ENCODE results near the gene SCNN1B.
"Not testable (repeated sequence)": the region's sequence is repeated elsewhere in the genome, so short reads cannot be mapped to it uniquely, and the experiment has no call there.

Gene SCNN1B

DNA sequence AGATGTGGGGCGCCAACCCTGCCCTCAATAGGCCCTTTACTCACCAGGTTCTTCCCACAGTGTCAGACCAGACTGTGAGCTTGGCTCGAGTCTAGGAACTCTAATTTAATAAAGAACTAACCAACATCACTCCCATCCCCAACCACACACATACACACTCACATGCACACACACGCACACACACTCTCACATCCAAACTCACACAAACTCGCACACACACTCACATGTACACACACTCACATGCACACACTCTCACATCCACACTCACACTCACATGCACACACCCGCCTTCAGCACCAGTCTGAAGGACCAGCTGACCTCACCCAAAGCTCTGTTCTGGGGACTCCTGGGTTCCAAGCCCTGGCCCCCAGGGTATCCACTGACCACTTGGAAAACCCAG lies 87.1 kb downstream of the SCNN1B start:
- Histone ChIP-seq H3K9ac (ENCODE audit: low read depth, low read length) (no peak overlapping the region), H3K36me3 (ENCODE audit: insufficient read depth, low read length) (peaks cover 37% of the 10 kb centered on the region), H3K4me3 (ENCODE audit: low read length) (no peak overlapping the region), H3K9me3 (replicated peaks; ENCODE audit: low read length) (no peaks in the 10 kb centered on the region), H3K27me3 (ENCODE audit: control insufficient read depth, insufficient read depth, low read length) (no peaks in the 10 kb centered on the region), H3K4me1 (ENCODE audit: control insufficient read depth, insufficient read depth, low read length) (peaks cover 34% of the 10 kb centered on the region), H3K4me2 (ENCODE audit: low read length) (no peak overlapping the region)

DNA sequence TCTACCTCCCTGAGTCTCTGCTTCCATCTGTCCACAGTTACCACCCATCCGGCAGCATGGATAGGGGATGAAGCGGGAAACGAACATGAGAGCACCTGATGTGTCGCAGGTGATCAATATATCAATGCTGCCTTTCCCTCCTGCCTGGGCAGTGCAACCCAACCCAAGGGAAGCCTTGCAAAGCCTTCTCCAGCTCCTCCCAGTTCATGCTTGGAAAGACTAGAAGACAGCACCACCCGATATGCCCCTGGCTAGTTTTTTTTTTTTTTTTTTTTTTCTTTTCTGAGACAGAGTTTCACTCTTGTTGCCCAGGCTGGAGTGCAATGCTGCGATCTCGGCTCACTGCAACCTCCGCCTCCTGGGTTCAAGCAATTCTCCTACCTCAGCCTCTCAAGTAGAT lies 87.8 kb downstream of the SCNN1B start:
- not testable (repeated sequence) for H3K4me2 ChIP-seq (ENCODE audit: low read length); H3K4me3 ChIP-seq (ENCODE audit: low read length); H3K9ac ChIP-seq (ENCODE audit: low read depth, low read length); H3K9me3 ChIP-seq (replicated peaks; ENCODE audit: low read length); H3K27me3 ChIP-seq (ENCODE audit: control insufficient read depth, insufficient read depth, low read length)
- Histone ChIP-seq H3K36me3 (ENCODE audit: insufficient read depth, low read length) (peaks cover 37% of the 10 kb centered on the region), H3K4me1 (ENCODE audit: control insufficient read depth, insufficient read depth, low read length) (peaks cover 30% of the 10 kb centered on the region)

DNA sequence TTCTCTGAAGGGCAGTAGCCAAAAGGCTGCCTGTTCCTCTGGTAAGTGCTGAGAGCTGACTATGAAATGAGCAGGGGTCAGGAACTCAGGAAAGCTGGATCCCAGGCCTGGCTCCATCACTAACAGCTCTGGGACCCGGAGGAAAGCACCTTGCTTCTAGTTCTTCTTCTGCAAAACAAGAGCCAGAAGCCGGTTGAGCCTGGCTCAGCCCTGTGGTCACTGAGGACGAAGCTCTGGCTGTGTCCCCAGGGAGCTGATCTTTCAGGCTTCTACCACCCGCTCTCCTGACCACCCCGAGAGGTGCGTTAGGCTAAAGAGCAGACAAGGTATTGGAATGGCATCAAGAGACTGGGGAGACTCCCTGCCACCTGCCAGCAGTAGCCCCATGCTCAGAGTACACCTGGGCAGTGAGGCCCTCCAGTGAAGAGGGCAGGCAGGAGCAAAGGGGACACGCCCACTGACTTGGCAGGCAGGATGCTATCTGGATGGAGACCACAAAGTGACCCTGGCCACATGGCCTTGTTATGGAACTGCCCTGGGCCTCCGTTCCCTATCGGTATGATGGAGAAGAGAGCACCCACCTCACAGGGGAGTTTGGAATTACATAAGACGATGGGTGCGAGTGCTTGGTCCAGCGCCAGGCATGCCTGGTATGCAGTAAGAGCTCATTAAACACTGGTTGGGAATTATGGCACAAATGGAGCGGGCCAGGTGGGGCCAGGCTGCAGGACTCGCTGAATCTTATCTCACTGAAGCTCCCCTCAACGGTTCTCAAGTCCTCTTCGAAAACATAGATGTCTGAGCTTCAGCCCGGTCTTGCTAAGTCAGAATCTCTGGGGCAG lies 89.5 kb downstream of the SCNN1B start:
- Histone ChIP-seq H3K9me3 (replicated peaks; ENCODE audit: low read length) (no peaks in the 10 kb centered on the region), H3K9ac (ENCODE audit: low read depth, low read length) (no peak overlapping the region), H3K4me2 (ENCODE audit: low read length) (no peak overlapping the region), H3K36me3 (ENCODE audit: insufficient read depth, low read length) (peaks cover 47% of the 10 kb centered on the region), H3K4me3 (ENCODE audit: low read length) (no peak overlapping the region), H3K27me3 (ENCODE audit: control insufficient read depth, insufficient read depth, low read length) (no peaks in the 10 kb centered on the region), H3K4me1 (ENCODE audit: control insufficient read depth, insufficient read depth, low read length) (peaks cover 24% of the 10 kb centered on the region)

DNA sequence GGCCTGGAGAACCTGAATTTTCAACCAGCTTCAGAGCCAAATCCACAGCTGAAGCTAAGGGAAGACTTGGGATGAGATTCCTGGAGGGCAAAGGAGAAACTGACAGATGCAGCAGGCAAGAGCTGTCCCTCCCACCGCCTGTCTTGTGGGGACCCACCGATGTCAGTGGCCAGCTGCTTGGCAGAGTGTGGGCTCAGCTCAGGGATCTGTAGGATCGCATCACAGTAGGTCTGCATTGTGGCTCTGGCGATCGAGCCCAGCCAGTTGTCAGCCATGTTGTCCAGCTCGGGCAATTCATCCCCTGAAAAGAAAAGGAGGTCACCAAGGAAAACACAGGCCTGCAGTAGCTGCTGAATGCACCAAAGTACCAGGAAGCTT lies 90.1 kb downstream of the SCNN1B start:
- H3K9ac ChIP-seq (ENCODE audit: low read depth, low read length) = no peak overlapping the region
- H3K36me3 ChIP-seq (ENCODE audit: insufficient read depth, low read length) = peaks cover 50% of the 10 kb centered on the region
- no peak overlapping the region for H3K4me2 ChIP-seq (ENCODE audit: low read length)
- H3K4me3 ChIP-seq (ENCODE audit: low read length) = no peak overlapping the region
- no peaks in the 10 kb centered on the region for H3K9me3 ChIP-seq (replicated peaks; ENCODE audit: low read length)
- no peaks in the 10 kb centered on the region for H3K27me3 ChIP-seq (ENCODE audit: control insufficient read depth, insufficient read depth, low read length)
- H3K4me1 ChIP-seq (ENCODE audit: control insufficient read depth, insufficient read depth, low read length) = peaks cover 24% of the 10 kb centered on the region

DNA sequence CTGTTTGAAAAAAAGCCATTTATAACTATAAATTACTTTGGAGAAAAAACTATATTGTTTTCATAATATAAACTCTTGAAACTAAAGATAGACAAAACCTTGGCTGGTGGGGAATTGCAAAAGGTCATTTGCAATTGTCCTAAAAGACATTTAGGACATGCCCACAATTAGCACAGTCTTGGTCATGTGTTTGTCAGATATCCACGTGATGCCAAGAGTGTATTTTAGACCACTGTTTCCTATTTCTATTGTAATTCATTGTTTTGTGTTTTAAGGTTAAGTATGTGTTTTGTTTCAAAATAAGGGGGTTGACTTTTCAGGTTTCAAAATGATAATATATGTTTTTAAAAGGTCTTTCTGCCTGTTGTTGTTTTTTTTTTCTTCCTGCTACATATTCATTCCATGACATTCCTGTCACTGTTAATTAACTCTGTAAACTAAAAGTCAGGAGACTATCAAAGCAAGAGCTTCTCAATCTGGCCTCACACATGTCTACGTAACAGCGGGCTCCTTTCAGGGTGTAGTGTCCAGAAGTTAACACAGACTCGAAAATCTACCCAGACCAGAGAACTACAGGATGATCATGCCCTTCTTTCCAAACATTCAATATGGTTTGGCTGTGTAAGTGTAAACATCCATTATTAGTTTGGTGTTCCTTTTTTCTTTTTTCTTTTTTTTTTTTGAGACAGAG lies 92.2 kb downstream of the SCNN1B start:
- Histone ChIP-seq H3K27me3 (ENCODE audit: control insufficient read depth, insufficient read depth, low read length) (no peaks in the 10 kb centered on the region), H3K4me3 (ENCODE audit: low read length) (no peak overlapping the region), H3K9me3 (replicated peaks; ENCODE audit: low read length) (no peaks in the 10 kb centered on the region), H3K36me3 (ENCODE audit: insufficient read depth, low read length) (peaks cover 60% of the 10 kb centered on the region), H3K9ac (ENCODE audit: low read depth, low read length) (no peak overlapping the region), H3K4me2 (ENCODE audit: low read length) (no peak overlapping the region), H3K4me1 (ENCODE audit: control insufficient read depth, insufficient read depth, low read length) (peaks cover 24% of the 10 kb centered on the region)

DNA sequence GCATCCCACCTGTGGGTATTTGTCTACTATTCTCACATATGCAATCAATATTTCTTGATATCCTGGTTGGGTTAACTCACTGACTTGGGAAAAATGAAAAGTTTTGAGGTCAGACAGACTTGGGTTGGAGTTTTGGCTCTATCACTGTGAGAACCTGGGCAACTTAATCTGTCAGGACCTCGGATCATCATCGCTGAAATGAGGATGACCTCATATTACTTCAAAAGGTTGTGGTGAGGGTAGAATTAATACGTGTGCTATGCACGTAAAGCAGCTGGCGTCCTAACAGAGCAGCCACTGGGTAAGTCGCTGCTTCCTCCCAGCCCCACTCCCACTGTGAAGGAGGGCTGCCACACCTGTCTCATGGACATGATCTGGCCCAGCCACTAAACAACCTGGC lies 93.6 kb downstream of the SCNN1B start:
- Histone ChIP-seq H3K27me3 (ENCODE audit: control insufficient read depth, insufficient read depth, low read length) (no peaks in the 10 kb centered on the region), H3K4me1 (ENCODE audit: control insufficient read depth, insufficient read depth, low read length) (peaks cover 23% of the 10 kb centered on the region), H3K36me3 (ENCODE audit: insufficient read depth, low read length) (peaks cover 50% of the 10 kb centered on the region), H3K9me3 (replicated peaks; ENCODE audit: low read length) (no peaks in the 10 kb centered on the region), H3K9ac (ENCODE audit: low read depth, low read length) (no peak overlapping the region), H3K4me2 (ENCODE audit: low read length) (no peak overlapping the region), H3K4me3 (ENCODE audit: low read length) (no peak overlapping the region)

DNA sequence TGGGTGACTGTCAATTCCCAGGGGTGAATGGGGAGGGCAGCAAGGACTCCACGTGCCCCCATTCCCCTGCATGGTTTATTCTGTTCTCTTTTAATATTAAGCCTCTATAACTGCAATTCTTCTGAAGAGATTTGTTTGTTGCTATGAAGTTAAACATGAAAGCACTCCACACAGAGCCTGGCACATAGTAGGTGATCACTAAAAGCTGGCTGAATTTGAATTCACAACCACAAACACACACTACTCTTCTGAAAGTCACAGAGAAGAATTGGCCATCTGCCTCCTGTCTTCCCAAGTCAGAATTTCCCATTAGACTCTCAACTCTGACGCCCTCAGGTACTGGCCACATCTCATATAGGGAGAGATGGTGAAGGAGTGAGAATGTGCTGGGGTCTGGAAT lies 95.4 kb downstream of the SCNN1B start:
- Histone ChIP-seq H3K36me3 (ENCODE audit: insufficient read depth, low read length) (peaks cover 47% of the 10 kb centered on the region), H3K4me3 (ENCODE audit: low read length) (no peak overlapping the region), H3K4me2 (ENCODE audit: low read length) (no peak overlapping the region), H3K9ac (ENCODE audit: low read depth, low read length) (no peak overlapping the region), H3K27me3 (ENCODE audit: control insufficient read depth, insufficient read depth, low read length) (no peaks in the 10 kb centered on the region), H3K4me1 (ENCODE audit: control insufficient read depth, insufficient read depth, low read length) (peaks cover 14% of the 10 kb centered on the region), H3K9me3 (replicated peaks; ENCODE audit: low read length) (no peaks in the 10 kb centered on the region)

DNA sequence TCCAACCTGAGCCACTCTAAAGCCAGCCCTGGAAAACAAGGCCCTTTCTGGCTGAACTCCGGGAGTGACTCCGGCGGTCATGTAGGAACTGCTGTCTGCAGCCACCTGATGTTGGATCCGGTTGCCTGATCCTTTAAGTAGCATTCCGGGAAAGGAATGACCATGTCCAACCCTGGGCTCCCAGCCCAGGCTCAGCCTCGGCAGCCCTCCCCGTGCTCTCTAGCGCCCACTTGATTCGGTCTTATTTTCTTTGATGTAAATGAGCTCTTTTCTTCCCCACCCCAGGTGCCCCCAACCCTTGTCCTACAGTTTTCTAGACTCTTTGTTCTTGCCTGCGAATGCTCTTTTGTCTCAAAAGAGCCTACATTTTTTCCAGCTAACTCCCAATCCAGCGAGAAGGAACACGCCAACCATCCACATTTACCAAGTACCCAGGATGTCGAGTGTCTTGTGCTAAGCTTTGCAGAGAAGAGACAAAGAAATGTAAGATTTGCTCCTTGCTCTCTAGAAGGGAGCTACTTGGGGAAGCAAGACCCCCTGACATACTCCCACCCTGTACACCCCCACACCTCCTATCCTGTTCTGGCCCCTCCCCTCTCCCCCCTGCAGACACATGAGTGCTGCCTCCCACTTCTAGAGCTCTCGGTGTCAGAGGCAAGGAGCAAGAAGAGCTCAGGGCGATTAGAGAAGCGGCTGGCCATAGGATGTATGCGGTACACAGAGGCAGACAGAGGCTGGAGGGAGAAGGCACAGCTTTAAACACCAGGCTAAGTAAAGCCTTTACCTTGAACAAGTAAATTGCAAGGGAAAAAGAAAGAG lies 97.1 kb downstream of the SCNN1B start:
- peaks cover 5% of the 10 kb centered on the region for H3K4me1 ChIP-seq (ENCODE audit: control insufficient read depth, insufficient read depth, low read length)
- peaks cover 62% of the 10 kb centered on the region for H3K36me3 ChIP-seq (ENCODE audit: insufficient read depth, low read length)
- H3K9me3 ChIP-seq (replicated peaks; ENCODE audit: low read length) = no peaks in the 10 kb centered on the region
- no peak overlapping the region for H3K4me3 ChIP-seq (ENCODE audit: low read length)
- no peaks in the 10 kb centered on the region for H3K27me3 ChIP-seq (ENCODE audit: control insufficient read depth, insufficient read depth, low read length)
- H3K9ac ChIP-seq (ENCODE audit: low read depth, low read length) = no peak overlapping the region
- no peak overlapping the region for H3K4me2 ChIP-seq (ENCODE audit: low read length)

DNA sequence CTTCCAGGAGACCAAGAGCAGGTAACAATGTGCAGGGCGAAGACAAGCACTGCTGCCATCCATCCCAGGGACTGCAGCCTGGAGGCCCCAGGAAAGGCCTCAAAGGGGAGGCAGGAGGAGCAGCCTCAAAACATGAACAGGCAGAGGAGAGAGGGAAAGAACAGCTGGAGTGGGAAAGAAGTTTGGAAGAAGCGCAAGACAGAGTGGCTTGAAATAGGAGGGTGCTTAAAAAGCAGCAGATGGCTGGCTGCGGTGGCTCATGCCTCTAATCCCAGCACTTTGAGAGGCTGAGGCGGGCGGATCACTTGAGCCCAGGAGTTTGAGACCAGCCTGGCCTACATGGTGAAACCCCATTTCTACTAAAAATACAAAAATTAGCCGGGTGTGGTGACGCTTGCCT lies 98.3 kb downstream of the SCNN1B start:
- not testable (repeated sequence) for H3K27me3 ChIP-seq (ENCODE audit: control insufficient read depth, insufficient read depth, low read length); H3K4me3 ChIP-seq (ENCODE audit: low read length); H3K9ac ChIP-seq (ENCODE audit: low read depth, low read length); H3K9me3 ChIP-seq (replicated peaks; ENCODE audit: low read length); H3K4me2 ChIP-seq (ENCODE audit: low read length); H3K4me1 ChIP-seq (ENCODE audit: control insufficient read depth, insufficient read depth, low read length)
- H3K36me3 ChIP-seq (ENCODE audit: insufficient read depth, low read length) = peaks cover 70% of the 10 kb centered on the region

DNA sequence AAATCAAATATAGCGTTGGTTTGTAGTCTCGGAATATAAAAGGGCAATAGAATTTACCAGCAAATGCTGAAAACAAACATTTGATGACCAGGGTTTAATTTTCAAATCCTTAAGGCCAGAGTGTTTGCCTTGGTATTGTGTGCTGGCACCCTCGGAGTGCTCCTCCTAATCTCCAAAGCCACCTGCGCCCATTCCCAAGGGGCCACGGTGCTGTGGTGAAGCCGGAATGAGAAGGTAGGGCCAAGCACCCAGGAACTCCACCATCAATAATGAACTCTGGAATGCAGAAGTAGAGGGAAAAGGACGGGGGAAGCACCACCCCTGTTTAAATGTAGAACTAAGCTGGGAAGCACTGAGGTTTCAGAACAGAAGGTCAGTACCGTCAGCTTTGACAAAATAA lies 99.0 kb downstream of the SCNN1B start:
- Histone ChIP-seq H3K27me3 (ENCODE audit: control insufficient read depth, insufficient read depth, low read length) (no peaks in the 10 kb centered on the region), H3K36me3 (ENCODE audit: insufficient read depth, low read length) (peaks cover 66% of the 10 kb centered on the region), H3K9ac (ENCODE audit: low read depth, low read length) (no peak overlapping the region), H3K4me1 (ENCODE audit: control insufficient read depth, insufficient read depth, low read length) (peaks cover 4% of the 10 kb centered on the region), H3K4me3 (ENCODE audit: low read length) (no peak overlapping the region), H3K9me3 (replicated peaks; ENCODE audit: low read length) (no peaks in the 10 kb centered on the region), H3K4me2 (ENCODE audit: low read length) (no peak overlapping the region)

DNA sequence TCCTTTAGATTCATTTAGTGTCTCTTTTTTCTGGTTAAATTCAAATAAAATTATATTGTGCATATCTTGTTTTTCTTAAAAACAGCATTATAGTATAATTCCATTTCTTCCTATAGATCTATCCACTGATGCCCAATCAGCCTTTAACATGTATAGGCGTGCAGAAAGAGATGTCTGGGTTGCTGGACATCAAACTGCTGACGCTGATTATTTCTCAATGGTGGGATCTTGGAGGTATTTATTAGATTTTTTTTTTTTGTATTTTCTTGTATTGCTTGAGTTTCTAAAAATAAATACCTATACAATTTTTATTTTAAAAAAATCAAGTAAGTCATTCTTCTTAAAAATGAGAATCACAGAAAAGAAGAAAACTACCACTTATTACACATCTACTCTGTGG lies 100.0 kb downstream of the SCNN1B start:
- Histone ChIP-seq H3K36me3 (ENCODE audit: insufficient read depth, low read length) (peaks cover 63% of the 10 kb centered on the region), H3K9me3 (replicated peaks; ENCODE audit: low read length) (no peaks in the 10 kb centered on the region), H3K9ac (ENCODE audit: low read depth, low read length) (no peak overlapping the region)

More for the DNA sequence above, 100.0 kb downstream of the SCNN1B start:
- H3K4me1 ChIP-seq (ENCODE audit: control insufficient read depth, insufficient read depth, low read length) = peaks cover 7% of the 10 kb centered on the region
- no peak overlapping the region for H3K4me2 ChIP-seq (ENCODE audit: low read length)
- H3K27me3 ChIP-seq (ENCODE audit: control insufficient read depth, insufficient read depth, low read length) = no peaks in the 10 kb centered on the region
- no peak overlapping the region for H3K4me3 ChIP-seq (ENCODE audit: low read length)

All from skeletal muscle satellite cell (primary cell).